Cortex of kidney (tissue), 1 donor: ENCODE measurements around the gene PPHLN1.

ENCODE experiments used
- DNase-seq: peaks from one replicate; lab custom pipeline; 2025; lab: John Stamatoyannopoulos, UW

Gene PPHLN1

DNA sequence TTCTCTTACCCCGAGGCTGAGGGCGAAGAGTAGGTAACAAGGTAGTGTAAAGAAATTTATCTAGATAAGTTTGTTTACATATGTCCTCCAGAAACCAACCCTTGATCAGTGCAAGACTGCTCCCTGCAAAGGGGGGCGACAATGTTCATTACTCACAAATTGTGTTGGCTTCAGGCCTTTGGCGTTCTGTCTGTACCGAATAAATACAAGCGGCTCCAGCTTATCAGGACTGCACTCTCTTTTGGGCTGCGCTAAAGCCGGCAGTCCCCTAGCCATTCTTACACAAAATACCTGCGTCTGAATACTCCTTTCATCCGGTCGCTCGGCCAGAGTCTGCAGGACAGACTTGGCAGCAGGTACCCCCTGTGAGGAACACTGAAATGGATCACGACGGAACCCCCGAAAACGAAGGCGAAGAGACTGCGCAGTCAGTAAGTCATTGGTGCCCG is 116.4 kb downstream of the PPHLN1 start:
- no peak for DNase-seq

DNA sequence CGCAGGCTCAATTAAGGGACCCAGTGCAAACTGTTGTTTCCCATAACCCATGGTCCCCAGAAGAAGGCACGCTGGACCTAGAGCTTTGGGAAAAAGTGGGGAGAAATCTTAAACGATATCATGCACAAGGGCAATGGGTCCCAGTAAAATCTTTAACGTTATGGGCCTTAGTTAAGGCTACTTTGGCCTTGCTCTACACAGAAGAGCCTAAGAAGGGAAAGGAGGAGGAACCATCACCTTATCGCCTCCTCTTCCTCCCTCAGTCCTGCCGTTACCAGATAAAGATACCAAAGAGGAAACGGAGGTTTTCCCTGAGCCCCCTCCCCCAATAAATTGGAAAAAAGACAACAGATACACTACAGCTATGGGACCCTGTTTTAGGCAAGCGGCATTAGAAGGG is 116.9 kb downstream of the PPHLN1 start:
- no peak for DNase-seq

- no peak for DNase-seq
Measured at GRCh38 chr12:42444192-42444943, 118.4 kb downstream of the PPHLN1 start.

DNA sequence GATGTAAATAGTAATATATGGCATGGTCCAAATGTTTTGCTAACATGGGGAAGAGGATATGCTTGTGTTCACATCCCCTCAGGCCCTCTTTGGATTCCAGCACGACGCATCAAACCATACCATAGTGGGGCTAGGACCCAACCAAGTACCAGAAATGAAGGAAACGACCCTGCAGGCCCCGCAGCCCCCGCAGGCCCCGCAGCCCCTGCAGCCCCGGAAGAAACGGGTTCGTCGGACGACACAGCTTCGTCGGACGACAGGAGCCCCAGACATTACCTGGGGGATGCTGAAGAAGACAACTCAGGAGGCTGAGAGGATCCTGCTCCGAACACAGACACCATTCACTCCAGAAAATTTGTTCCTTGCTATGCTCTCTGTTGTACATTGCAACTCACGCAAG is 119.9 kb downstream of the PPHLN1 start:
- DNase-seq, result no peak

GRCh38 chr12:42446761-42447160 is 120.8 kb downstream of the PPHLN1 start:
- DNase-seq, result no peak

GRCh38 chr12:42447371-42447786 is 121.4 kb downstream of the PPHLN1 start:
- DNase-seq, result no peak

- no peak for DNase-seq
Measured at GRCh38 chr12:42448841-42449240, 122.9 kb downstream of the PPHLN1 start.

GRCh38 chr12:42450248-42450647 is 124.3 kb downstream of the PPHLN1 start:
- DNase-seq, result no peak

- DNase-seq, result no peak
Measured at GRCh38 chr12:42458575-42458974, 132.6 kb downstream of the PPHLN1 start.

DNA sequence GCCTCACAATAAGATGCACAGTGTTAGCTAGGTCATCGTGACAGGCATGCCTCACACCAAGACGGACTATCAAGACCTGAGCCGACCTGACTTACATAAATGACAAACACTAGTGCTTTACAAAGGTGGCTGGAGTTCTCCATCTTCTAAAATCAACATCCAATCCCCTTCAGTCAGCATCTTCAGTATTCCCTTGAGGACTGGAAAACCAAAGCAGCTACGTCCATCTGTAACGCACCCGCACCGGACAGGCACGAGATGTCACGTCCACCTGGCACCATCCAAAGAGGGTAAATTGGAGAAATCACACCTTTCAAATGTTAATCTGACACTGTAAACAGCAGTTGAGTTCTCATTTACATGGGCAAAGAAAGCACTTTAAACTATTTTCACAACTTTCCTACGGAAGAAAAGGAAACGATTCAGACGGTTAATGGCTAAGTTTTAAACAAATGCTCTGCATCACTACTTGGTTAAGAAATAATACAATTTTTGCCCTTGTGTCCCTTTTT is 133.4 kb downstream of the PPHLN1 start:
- DNase-seq, result no peak

- no peak for DNase-seq
Measured at GRCh38 chr12:42462486-42462885, 136.5 kb downstream of the PPHLN1 start.

GRCh38 chr12:42463671-42464070 is 137.7 kb downstream of the PPHLN1 start:
- DNase-seq, result no peak

- DNase-seq, result no peak
Measured at GRCh38 chr12:42468341-42468821, 142.4 kb downstream of the PPHLN1 start.

DNA sequence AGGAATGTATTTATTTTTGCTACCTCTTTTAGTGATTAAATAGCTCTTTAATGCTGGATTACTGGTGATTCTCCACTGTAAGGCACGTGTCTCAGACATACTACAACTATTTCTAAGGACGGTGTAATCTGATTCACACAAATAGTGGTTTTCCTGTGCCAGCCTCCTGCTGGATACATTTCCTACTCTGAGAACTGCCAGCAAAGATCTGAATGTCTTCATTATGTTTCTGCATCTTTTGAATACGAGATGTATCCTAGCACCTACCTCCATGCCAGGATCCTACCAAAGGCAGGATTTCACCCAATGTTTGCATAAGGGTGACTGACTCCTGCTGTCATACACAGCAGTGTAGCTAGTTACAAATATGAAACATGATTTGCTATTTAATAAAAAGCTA is 143.0 kb downstream of the PPHLN1 start:
- DNase-seq, result no peak

- no peak for DNase-seq
Measured at GRCh38 chr12:42469355-42470175, 143.6 kb downstream of the PPHLN1 start.

DNA sequence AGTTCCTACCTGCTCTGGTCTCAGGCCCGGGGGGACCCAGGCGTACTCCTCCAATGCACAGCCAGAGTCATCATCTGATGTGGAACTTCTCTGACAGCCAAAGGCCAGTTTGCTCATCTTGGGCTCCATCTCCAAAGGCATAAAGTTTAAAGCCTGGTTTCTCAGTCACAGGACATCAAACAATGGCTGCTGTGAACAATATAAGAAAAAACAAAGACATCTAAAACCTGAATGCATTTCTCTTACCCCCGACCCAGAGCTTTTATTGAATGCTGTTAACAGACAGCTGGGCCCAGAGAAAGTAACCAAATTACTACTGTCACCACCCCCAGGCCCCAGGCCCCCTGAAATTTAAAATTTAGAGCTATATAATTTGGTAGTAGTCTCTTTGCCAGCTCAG is 146.4 kb downstream of the PPHLN1 start:
- no peak for DNase-seq

- DNase-seq, result no peak
Measured at GRCh38 chr12:42473130-42473529, 147.2 kb downstream of the PPHLN1 start.

DNA sequence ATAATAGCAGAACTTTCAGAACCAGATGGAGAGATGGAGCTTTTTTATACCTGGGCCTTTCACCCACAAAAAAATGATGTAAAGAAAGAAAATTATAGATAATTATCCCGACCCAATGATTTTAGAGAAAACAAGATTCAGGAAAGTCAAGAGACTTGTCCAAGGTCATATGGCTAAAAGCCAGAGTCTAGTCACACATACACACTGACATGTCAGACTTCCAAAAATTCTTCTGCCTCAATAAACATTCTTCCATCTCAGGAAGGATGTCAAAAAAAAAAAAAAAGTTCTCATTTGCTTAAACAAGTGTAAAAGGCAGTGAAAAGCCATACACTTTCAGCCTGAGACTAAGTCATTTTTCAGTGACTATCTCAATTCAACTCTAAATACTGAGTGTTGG is 147.6 kb downstream of the PPHLN1 start:
- no peak for DNase-seq

GRCh38 chr12:42474391-42474790 is 148.4 kb downstream of the PPHLN1 start:
- DNase-seq, result no peak

DNA sequence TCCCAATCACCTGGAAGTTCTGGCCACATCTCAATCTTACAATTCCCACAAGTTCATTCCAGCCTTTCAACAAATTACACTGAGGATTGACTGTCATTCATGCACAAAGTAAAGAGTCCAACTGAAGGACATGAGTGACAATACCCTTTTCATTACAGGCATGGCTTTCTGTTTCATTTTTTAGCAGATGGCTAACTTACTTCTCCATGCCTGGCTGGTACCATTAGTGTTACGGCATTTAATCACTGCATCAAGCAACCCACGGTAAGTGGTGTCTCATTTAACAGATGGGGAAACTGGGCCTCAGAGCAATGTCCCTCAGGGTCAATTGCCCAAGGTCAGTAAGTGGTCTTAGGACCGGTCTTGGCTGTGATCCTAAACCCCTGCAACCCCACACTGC is 149.1 kb downstream of the PPHLN1 start:
- no peak for DNase-seq

GRCh38 chr12:42477941-42478340 is 152.0 kb downstream of the PPHLN1 start:
- no peak for DNase-seq

DNA sequence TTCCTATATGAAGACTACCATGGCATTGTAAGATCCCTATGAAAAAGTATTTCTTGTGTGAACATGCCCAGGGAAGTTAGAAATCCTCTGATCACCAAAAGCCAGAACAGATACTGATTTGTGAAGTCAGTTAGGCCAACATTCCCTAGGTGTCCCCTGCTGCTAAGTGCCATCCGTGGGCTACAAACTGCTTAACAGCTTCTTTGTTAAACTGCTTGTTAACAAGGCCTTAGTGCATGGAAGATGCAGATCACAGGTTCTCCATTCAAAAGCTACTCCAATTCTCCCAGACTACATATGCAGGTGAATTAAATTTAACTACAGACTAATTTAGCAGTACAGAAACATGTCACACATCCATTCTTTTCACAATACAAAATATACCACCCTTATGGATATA is 155.4 kb downstream of the PPHLN1 start:
- DNase-seq, result no peak
